Astrocyte (in vitro differentiated cells and primary cell): ENCODE results near the gene ALG6. TPM values are rescaled to one million over a fixed set of nuclear protein-coding genes. Genes with fewer than 3 reads are reported as not detected.
"Not testable (repeated sequence)": the region's sequence is repeated elsewhere in the genome, so short reads cannot be mapped to it uniquely, and the experiment has no call there.

Experiments
- DNase-seq: peaks from one replicate; pipeline ENCODE4 v3.0.0-alpha.2; 2010; ENCODE audit warnings: low read depth
- FAIRE-seq: peaks from 2 replicates; lab custom pipeline; 2011; peaks lifted over from hg19 to GRCh38; lab: Jason Lieb, UNC
- H2AFZ ChIP-seq: 2 replicates; pipeline ENCODE4 v1.6.0; 2012; ENCODE audit warnings: low read depth, low read length, inconsistent platforms
- H3K27ac ChIP-seq: 2 replicates; pipeline ENCODE4 v1.5.1; 2011; ENCODE audit warnings: low read depth, low read length, inconsistent platforms
- H3K27me3 ChIP-seq: 2 replicates; pipeline ENCODE4 v1.6.0; 2011; ENCODE audit warnings: low read length, inconsistent platforms; ENCODE audit not compliant: insufficient read depth
- H3K36me3 ChIP-seq: 2 replicates; pipeline ENCODE4 v1.5.1; 2011; ENCODE audit warnings: low read length, inconsistent platforms; ENCODE audit not compliant: insufficient read depth
- H3K4me1 ChIP-seq: 2 replicates; pipeline ENCODE4 v1.5.1; 2011; ENCODE audit warnings: low read length, inconsistent platforms; ENCODE audit not compliant: insufficient read depth
- H3K4me2 ChIP-seq: 2 replicates; pipeline ENCODE4 v1.6.0; 2012; ENCODE audit warnings: low read length, inconsistent platforms
- H3K4me3 ChIP-seq: 2 replicates; pipeline ENCODE4 v1.5.1; 2011; ENCODE audit warnings: low read depth, mild to moderate bottlenecking, low read length, inconsistent platforms; ENCODE audit not compliant: insufficient read depth
- H3K79me2 ChIP-seq: 2 replicates; pipeline ENCODE4 v1.6.0; 2012; ENCODE audit warnings: mild to moderate bottlenecking, low read length, inconsistent platforms; ENCODE audit not compliant: insufficient read depth
- H3K9ac ChIP-seq: 2 replicates; pipeline ENCODE4 v1.6.0; 2012; ENCODE audit warnings: mild to moderate bottlenecking, low read length, inconsistent platforms
- H3K9me3 ChIP-seq: 2 replicates; pipeline ENCODE4 v1.5.1; 2012; ENCODE audit warnings: low read depth, mild to moderate bottlenecking, low read length, inconsistent platforms; ENCODE audit not compliant: insufficient read depth
- H4K20me1 ChIP-seq: 2 replicates; pipeline ENCODE4 v1.6.0; 2012; ENCODE audit warnings: low read length, inconsistent platforms; ENCODE audit not compliant: insufficient read depth
- H3K27ac Mint-ChIP-seq: one replicate; pipeline ENCODE4 v1.8.0; 2021; ENCODE audit warnings: mild to moderate bottlenecking, mixed read lengths; ENCODE audit not compliant: unreplicated experiment
- H3K27me3 Mint-ChIP-seq: one replicate; pipeline ENCODE4 v1.8.0; 2021; ENCODE audit warnings: low read depth, mixed read lengths; ENCODE audit not compliant: unreplicated experiment
- H3K36me3 Mint-ChIP-seq: one replicate; pipeline ENCODE4 v1.8.0; 2021; ENCODE audit warnings: low read depth, mixed read lengths; ENCODE audit not compliant: unreplicated experiment
- H3K4me1 Mint-ChIP-seq: one replicate; pipeline ENCODE4 v1.8.0; 2021; ENCODE audit warnings: low read depth, mixed read lengths; ENCODE audit not compliant: unreplicated experiment
- H3K4me3 Mint-ChIP-seq: one replicate; pipeline ENCODE4 v1.8.0; 2021; ENCODE audit warnings: mild to moderate bottlenecking, moderate library complexity, mixed read lengths; ENCODE audit not compliant: unreplicated experiment
- H3K9me3 Mint-ChIP-seq: one replicate; pipeline ENCODE4 v1.8.0; 2021; ENCODE audit warnings: mild to moderate bottlenecking, mixed read lengths; ENCODE audit not compliant: unreplicated experiment
- CTCF ChIP-seq: IDR thresholded peaks from 2 replicates; pipeline ENCODE4 v1.5.1; 2011; ENCODE audit warnings: low read depth, mild to moderate bottlenecking, inconsistent platforms, low read length, moderate library complexity; ENCODE audit not compliant: insufficient read depth
- EZH2 ChIP-seq: IDR thresholded peaks from 2 replicates; pipeline ENCODE4 v1.6.1; 2012; ENCODE audit warnings: mild to moderate bottlenecking, low read length, inconsistent platforms; ENCODE audit not compliant: insufficient read depth
- total RNA-seq: library from RNA; stranded (reverse); gene quantifications from 2 replicates; pipeline ENCODE4 v1.2.1, GENCODE V29; 2021

The ALG6 gene
- total RNA-seq, 1 donor from 2014 or later = 7.8 TPM

GRCh38 chr1:63413394-63413793 is 46.0 kb downstream of the ALG6 start:
- TF ChIP-seq EZH2 (no peak), CTCF (no peak)
- H4K20me1 ChIP-seq = no peaks in the 10 kb centered on the region
- H3K4me1 ChIP-seq = no peaks in the 10 kb centered on the region
- Mint-ChIP-seq H3K27me3 (no peaks in the 10 kb centered on the region), H3K4me3 (no peak overlapping the region), H3K27ac (no peak overlapping the region), H3K4me1 (no peaks in the 10 kb centered on the region), H3K9me3 (peaks cover 2% of the 10 kb centered on the region), H3K36me3 (no peaks in the 10 kb centered on the region)
- H3K36me3 ChIP-seq = no peaks in the 10 kb centered on the region
- H3K9me3 ChIP-seq = no peaks in the 10 kb centered on the region
- H3K27ac ChIP-seq = no peak overlapping the region
- H3K4me2 ChIP-seq = no peak overlapping the region
- FAIRE-seq (no peak), DNase-seq (no peak)
- no peaks in the 10 kb centered on the region for H3K27me3 ChIP-seq
- H3K9ac ChIP-seq = no peak overlapping the region
- no peaks in the 10 kb centered on the region for H3K79me2 ChIP-seq
- no peak overlapping the region for H2AFZ ChIP-seq
- no peak overlapping the region for H3K4me3 ChIP-seq

GRCh38 chr1:63414691-63415365 is 47.4 kb downstream of the ALG6 start:
- DNase-seq (no peak), FAIRE-seq (no peak)
- H3K79me2 ChIP-seq = no peaks in the 10 kb centered on the region
- H3K9me3 ChIP-seq = no peaks in the 10 kb centered on the region
- H2AFZ ChIP-seq = no peak overlapping the region
- Mint-ChIP-seq H3K9me3 (peaks cover 2% of the 10 kb centered on the region), H3K27ac (no peak overlapping the region), H3K4me1 (no peaks in the 10 kb centered on the region), H3K27me3 (no peaks in the 10 kb centered on the region), H3K4me3 (no peak overlapping the region), H3K36me3 (no peaks in the 10 kb centered on the region)
- no peaks in the 10 kb centered on the region for H3K27me3 ChIP-seq
- TF ChIP-seq EZH2 = no peak
- no peak for TF ChIP-seq CTCF
- H3K27ac ChIP-seq = no peak overlapping the region
- H3K4me2 ChIP-seq = no peak overlapping the region
- no peaks in the 10 kb centered on the region for H3K4me1 ChIP-seq
- H4K20me1 ChIP-seq = no peaks in the 10 kb centered on the region
- no peak overlapping the region for H3K9ac ChIP-seq
- no peak overlapping the region for H3K4me3 ChIP-seq
- no peaks in the 10 kb centered on the region for H3K36me3 ChIP-seq

- Histone ChIP-seq H3K27ac (no peak overlapping the region), H3K4me3 (no peak overlapping the region), H3K9ac (no peak overlapping the region), H3K27me3 (no peaks in the 10 kb centered on the region), H4K20me1 (no peaks in the 10 kb centered on the region), H3K4me1 (no peaks in the 10 kb centered on the region), H3K36me3 (no peaks in the 10 kb centered on the region), H2AFZ (no peak overlapping the region), H3K79me2 (no peaks in the 10 kb centered on the region), H3K9me3 (no peaks in the 10 kb centered on the region), H3K4me2 (no peak overlapping the region)
- Mint-ChIP-seq H3K36me3 (no peaks in the 10 kb centered on the region), H3K4me1 (no peaks in the 10 kb centered on the region), H3K27ac (no peak overlapping the region), H3K4me3 (no peak overlapping the region), H3K27me3 (no peaks in the 10 kb centered on the region), H3K9me3 (peaks cover 2% of the 10 kb centered on the region)
- DNase-seq (no peak), FAIRE-seq (no peak)
- TF ChIP-seq CTCF (no peak), EZH2 (no peak)
Observed at GRCh38 chr1:63418101-63418500, 50.7 kb downstream of the ALG6 start.

GRCh38 chr1:63420746-63421145 is 53.3 kb downstream of the ALG6 start:
- not testable (repeated sequence) for H4K20me1 ChIP-seq, H3K4me1 Mint-ChIP-seq, H3K9me3 ChIP-seq, H3K36me3 ChIP-seq, H3K4me1 ChIP-seq, H3K36me3 Mint-ChIP-seq, H3K4me2 ChIP-seq, H3K4me3 Mint-ChIP-seq, H3K9me3 Mint-ChIP-seq, H3K27ac Mint-ChIP-seq, H3K27me3 Mint-ChIP-seq, H3K9ac ChIP-seq, FAIRE-seq, H3K27me3 ChIP-seq, H3K79me2 ChIP-seq, DNase-seq, H3K27ac ChIP-seq, H2AFZ ChIP-seq, H3K4me3 ChIP-seq
